WTC11 (cell line): ENCODE data around the gene TMEM106A. TPM values are rescaled to one million over a fixed set of nuclear protein-coding genes. Genes with fewer than 3 reads are reported as not detected.

Source experiments
- ATAC-seq: fragments of 200-7000 bp; cut with Tn5 transposase; 2 replicates; pipeline ENCODE4 v1.10.0; 2021; ENCODE audit warnings: mild to moderate bottlenecking, moderate library complexity
- CTCF ChIA-PET: fragments of 300-600 bp; sonication (Branson Sonifier 250); formaldehyde crosslinking; loops from one replicate; lab custom pipeline; 2021; ENCODE audit warnings: antibody characterized with exemption; lab: Charles Lee
- POLR2A ChIA-PET: fragments of 350-600 bp; sonication (Branson Sonifier 250); formaldehyde crosslinking; loops from one replicate; lab custom pipeline; 2021; ENCODE audit warnings: antibody characterized with exemption; lab: Charles Lee
- DNase-seq: peaks from one replicate; pipeline ENCODE4 v3.0.0; 2021; ENCODE audit warnings: low spot score
- H3K27ac Mint-ChIP-seq: 2 replicates; pipeline ENCODE4 v1.8.0; 2021; ENCODE audit warnings: mixed read lengths
- H3K27me3 Mint-ChIP-seq: 2 replicates; pipeline ENCODE4 v1.8.0; 2021; ENCODE audit warnings: low read depth, mild to moderate bottlenecking, moderate library complexity, mixed read lengths
- H3K36me3 Mint-ChIP-seq: 2 replicates; pipeline ENCODE4 v1.8.0; 2021; ENCODE audit warnings: mixed read lengths
- H3K4me1 Mint-ChIP-seq: 2 replicates; pipeline ENCODE4 v1.8.0; 2022; ENCODE audit warnings: mixed read lengths
- H3K4me3 Mint-ChIP-seq: 2 replicates; pipeline ENCODE4 v1.8.0; 2021; ENCODE audit warnings: mild to moderate bottlenecking, moderate library complexity, mixed read lengths
- H3K9me3 Mint-ChIP-seq: 2 replicates; pipeline ENCODE4 v1.8.0; 2021; ENCODE audit warnings: mixed read lengths
- AR ChIP-seq: fragments of 250-450 bp; sonication (Bioruptor Pico); IDR thresholded peaks from 2 replicates; pipeline ENCODE4 v1.9.0; 2021; ENCODE audit warnings: mild to moderate bottlenecking
- E2F5 ChIP-seq: sonication (generic); formaldehyde crosslinking; IDR thresholded peaks from 2 replicates; pipeline ENCODE4 v1.8.1; 2022; ENCODE audit warnings: mild to moderate bottlenecking, moderate library complexity, missing genetic modification reagents
- ELF4 ChIP-seq: sonication (generic); formaldehyde crosslinking; IDR thresholded peaks from 2 replicates; pipeline ENCODE4 v1.8.1; 2022; ENCODE audit warnings: low read depth, mild to moderate bottlenecking, moderate library complexity, missing genetic modification reagents
- FOXJ3 ChIP-seq: sonication (generic); formaldehyde crosslinking; IDR thresholded peaks from 2 replicates; pipeline ENCODE4 v1.9.0; 2021; ENCODE audit warnings: missing genetic modification reagents, mild to moderate bottlenecking, borderline replicate concordance
- NR1H2 ChIP-seq: sonication (generic); formaldehyde crosslinking; IDR thresholded peaks from 2 replicates; pipeline ENCODE4 v1.9.0; 2021; ENCODE audit warnings: mild to moderate bottlenecking, moderate library complexity, missing genetic modification reagents
- RELA ChIP-seq: sonication (generic); formaldehyde crosslinking; IDR thresholded peaks from 2 replicates; pipeline ENCODE4 v1.8.1; 2022; ENCODE audit warnings: missing genetic modification reagents, mild to moderate bottlenecking, borderline replicate concordance
- RORB ChIP-seq: fragments of 250-450 bp; sonication (Bioruptor Pico); IDR thresholded peaks from 2 replicates; pipeline ENCODE4 v1.9.0; 2021; ENCODE audit warnings: mild to moderate bottlenecking
- SMAD3 ChIP-seq: sonication (generic); formaldehyde crosslinking; IDR thresholded peaks from 2 replicates; pipeline ENCODE4 v1.8.0; 2022; ENCODE audit warnings: missing genetic modification reagents, mild to moderate bottlenecking, borderline replicate concordance
- total RNA-seq: library from RNA; stranded (reverse); gene quantifications from 3 replicates; pipeline ENCODE4 v1.2.3, GENCODE V29; 2021
- TF ChIP-seq, protein P1 (sequence below): fragments of 200-600 bp; IDR thresholded peaks from 2 replicates; pipeline ENCODE4 v1.8.0; 2022; ENCODE audit warnings: antibody characterized with exemption
- TF ChIP-seq, protein P2 (sequence below): sonication (generic); formaldehyde crosslinking; IDR thresholded peaks from 2 replicates; pipeline ENCODE4 v1.8.1; 2023; ENCODE audit warnings: mild to moderate bottlenecking, missing genetic modification reagents
- TF ChIP-seq, protein P3 (sequence below): sonication (generic); formaldehyde crosslinking; IDR thresholded peaks from 2 replicates; pipeline ENCODE4 v1.8.1; 2022; ENCODE audit warnings: low read depth, missing genetic modification reagents, borderline replicate concordance

Gene TMEM106A
- total RNA-seq, 1 experiment from 2014 or later = 4.4 TPM

- TF ChIP-seq AR (CRISPR knock-in tag) = no peak
- TF ChIP-seq, protein P1, sequence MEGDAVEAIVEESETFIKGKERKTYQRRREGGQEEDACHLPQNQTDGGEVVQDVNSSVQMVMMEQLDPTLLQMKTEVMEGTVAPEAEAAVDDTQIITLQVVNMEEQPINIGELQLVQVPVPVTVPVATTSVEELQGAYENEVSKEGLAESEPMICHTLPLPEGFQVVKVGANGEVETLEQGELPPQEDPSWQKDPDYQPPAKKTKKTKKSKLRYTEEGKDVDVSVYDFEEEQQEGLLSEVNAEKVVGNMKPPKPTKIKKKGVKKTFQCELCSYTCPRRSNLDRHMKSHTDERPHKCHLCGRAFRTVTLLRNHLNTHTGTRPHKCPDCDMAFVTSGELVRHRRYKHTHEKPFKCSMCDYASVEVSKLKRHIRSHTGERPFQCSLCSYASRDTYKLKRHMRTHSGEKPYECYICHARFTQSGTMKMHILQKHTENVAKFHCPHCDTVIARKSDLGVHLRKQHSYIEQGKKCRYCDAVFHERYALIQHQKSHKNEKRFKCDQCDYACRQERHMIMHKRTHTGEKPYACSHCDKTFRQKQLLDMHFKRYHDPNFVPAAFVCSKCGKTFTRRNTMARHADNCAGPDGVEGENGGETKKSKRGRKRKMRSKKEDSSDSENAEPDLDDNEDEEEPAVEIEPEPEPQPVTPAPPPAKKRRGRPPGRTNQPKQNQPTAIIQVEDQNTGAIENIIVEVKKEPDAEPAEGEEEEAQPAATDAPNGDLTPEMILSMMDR = no peak
- no peak for TF ChIP-seq FOXJ3 (CRISPR knock-in tag)
- TF ChIP-seq, protein P2, sequence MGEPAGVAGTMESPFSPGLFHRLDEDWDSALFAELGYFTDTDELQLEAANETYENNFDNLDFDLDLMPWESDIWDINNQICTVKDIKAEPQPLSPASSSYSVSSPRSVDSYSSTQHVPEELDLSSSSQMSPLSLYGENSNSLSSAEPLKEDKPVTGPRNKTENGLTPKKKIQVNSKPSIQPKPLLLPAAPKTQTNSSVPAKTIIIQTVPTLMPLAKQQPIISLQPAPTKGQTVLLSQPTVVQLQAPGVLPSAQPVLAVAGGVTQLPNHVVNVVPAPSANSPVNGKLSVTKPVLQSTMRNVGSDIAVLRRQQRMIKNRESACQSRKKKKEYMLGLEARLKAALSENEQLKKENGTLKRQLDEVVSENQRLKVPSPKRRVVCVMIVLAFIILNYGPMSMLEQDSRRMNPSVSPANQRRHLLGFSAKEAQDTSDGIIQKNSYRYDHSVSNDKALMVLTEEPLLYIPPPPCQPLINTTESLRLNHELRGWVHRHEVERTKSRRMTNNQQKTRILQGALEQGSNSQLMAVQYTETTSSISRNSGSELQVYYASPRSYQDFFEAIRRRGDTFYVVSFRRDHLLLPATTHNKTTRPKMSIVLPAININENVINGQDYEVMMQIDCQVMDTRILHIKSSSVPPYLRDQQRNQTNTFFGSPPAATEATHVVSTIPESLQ (CRISPR knock-in tag) = no peak
- TF ChIP-seq NR1H2 = no peak
- TF ChIP-seq, protein P3, sequence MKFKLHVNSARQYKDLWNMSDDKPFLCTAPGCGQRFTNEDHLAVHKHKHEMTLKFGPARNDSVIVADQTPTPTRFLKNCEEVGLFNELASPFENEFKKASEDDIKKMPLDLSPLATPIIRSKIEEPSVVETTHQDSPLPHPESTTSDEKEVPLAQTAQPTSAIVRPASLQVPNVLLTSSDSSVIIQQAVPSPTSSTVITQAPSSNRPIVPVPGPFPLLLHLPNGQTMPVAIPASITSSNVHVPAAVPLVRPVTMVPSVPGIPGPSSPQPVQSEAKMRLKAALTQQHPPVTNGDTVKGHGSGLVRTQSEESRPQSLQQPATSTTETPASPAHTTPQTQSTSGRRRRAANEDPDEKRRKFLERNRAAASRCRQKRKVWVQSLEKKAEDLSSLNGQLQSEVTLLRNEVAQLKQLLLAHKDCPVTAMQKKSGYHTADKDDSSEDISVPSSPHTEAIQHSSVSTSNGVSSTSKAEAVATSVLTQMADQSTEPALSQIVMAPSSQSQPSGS (CRISPR knock-in tag) = no peak
- no peak for TF ChIP-seq RELA (CRISPR knock-in tag)
- TF ChIP-seq, all 79 proteins: peak for 0
Measured at GRCh38 chr17:43219001-43219400, 7.3 kb downstream of the TMEM106A start (continued).

DNA sequence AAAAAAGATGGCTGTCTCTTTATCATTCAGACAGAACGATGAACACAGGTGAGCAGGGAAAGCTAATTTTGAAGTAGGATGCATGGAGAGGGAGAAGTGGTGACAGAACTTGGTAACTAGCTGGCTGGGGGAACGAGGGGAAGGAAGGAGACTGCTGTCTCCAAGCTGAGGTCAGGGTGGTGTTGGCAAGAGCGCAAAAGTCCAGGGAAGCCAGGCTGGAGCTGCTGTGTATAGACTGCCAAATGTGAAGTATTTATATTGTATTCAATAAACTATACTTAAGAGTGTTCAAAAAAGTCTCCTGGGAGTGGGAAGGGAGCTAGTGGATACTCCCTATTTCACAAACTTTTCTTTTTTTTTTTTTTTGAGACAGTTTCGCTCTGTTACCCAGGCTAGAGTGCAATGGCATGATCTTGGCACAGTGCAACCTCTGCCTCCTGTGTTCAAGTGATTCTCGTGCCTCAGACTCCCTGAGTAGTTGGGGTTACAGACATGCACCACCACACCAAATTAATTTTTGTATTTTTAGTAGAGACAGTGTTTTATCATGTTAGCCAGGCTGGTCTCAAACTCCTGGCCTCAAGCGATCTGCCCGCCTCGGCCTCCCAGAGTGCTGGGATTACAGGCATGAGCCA, 8.2 kb downstream of the TMEM106A start:
- no peak for ATAC-seq

DNA sequence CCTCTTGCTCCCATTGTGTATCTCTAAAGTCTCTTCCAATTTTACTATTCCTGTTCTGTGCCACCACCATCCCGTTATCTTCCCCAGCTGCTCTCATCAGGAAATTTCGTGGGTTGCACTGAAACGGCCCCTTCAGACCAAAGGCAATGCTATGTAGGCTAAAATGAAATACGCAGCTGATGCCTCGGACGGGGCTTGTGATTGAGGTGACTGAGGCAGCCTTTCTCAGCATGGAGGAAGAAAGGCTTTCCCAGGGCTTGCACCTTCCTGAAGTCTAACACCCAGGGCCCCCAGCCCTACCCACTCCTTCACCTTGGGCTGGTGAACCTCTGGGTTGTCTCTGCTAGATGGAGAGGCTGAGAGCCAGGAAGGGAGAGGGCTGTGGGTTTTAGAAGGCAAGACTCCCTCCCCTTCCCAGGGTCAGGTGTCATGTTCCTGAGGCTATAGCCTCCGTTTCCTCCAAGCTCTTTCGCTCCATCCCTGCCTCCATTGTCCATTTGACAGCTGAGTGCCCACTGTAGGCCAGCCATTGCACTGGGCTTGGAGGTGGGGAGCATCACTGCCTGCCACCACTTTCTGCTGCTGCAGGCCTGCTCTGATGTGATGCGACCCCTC, 8.9 kb downstream of the TMEM106A start:
- no peak for TF ChIP-seq RORB
- no peak for TF ChIP-seq ELF4 (CRISPR knock-in tag)
- ATAC-seq = no peak
- DNase-seq = no peak
- Mint-ChIP-seq H3K27ac (no peak overlapping the region), H3K4me1 (no peaks in the 10 kb centered on the region), H3K9me3 (no peaks in the 10 kb centered on the region), H3K27me3 (no peaks in the 10 kb centered on the region), H3K36me3 (no peaks in the 10 kb centered on the region), H3K4me3 (no peak overlapping the region)
- POLR2A ChIA-PET = interaction anchor here (0.7 kb wide), 1 partner anchor 303 kb away, joined by 3 read pairs; no protein-coding TSS in a partner anchor
- CTCF ChIA-PET = interaction anchor here (1.0 to 1.1 kb wide), 2 partner anchors 9 to 199 kb away, joined by 3 to 6 read pairs; partner anchors contain the start of genes TMEM106A and VAT1

More for the DNA sequence above, 8.2 kb downstream of the TMEM106A start:
- no peaks in the 10 kb centered on the region for H3K36me3 Mint-ChIP-seq
- ChIA-PET POLR2A (interaction anchor here (0.6 to 2.1 kb wide), 3 partner anchors 89 to 302 kb away, joined by 3 to 7 read pairs (median 5); no protein-coding TSS in a partner anchor), CTCF (interaction anchor here (1.0 to 1.1 kb wide), 2 partner anchors 8 to 198 kb away, joined by 3 to 6 read pairs; partner anchors contain the start of genes TMEM106A and VAT1)
- TF ChIP-seq SMAD3 (CRISPR knock-in tag) (no peak), RORB (no peak), E2F5 (CRISPR knock-in tag) (no peak)
- H3K27me3 Mint-ChIP-seq = no peaks in the 10 kb centered on the region
- no peak for DNase-seq
- no peak overlapping the region for H3K27ac Mint-ChIP-seq
- no peaks in the 10 kb centered on the region for H3K4me1 Mint-ChIP-seq
- H3K9me3 Mint-ChIP-seq = no peaks in the 10 kb centered on the region
- H3K4me3 Mint-ChIP-seq = no peak overlapping the region
